Measurements from ENCODE around the gene C1orf116. TPM values are rescaled to one million over a fixed set of nuclear protein-coding genes. Genes with fewer than 3 reads are reported as not detected.

Gene C1orf116
- polyA plus RNA-seq, 3 donors: 19.8 to 31.7 (median 21.0) TPM

GRCh38 chr1:207067665-207068064, 35.1 kb upstream of the C1orf116 start:
- DNase-seq (ENCODE audit: extremely low read depth in 1 of 11, low read depth in 9 of 11, low spot score in 4 of 11): no peak

GRCh38 chr1:207067185-207067584, 34.6 kb upstream of the C1orf116 start:
- no peak for DNase-seq (ENCODE audit: extremely low read depth in 1 of 11, low read depth in 9 of 11, low spot score in 4 of 11)

GRCh38 chr1:207064561-207064960, 32.0 kb upstream of the C1orf116 start:
- DNase-seq (ENCODE audit: extremely low read depth in 1 of 11, low read depth in 9 of 11, low spot score in 4 of 11): no peak

- no peak for DNase-seq (ENCODE audit: extremely low read depth in 1 of 11, low read depth in 9 of 11, low spot score in 4 of 11)
Observed at GRCh38 chr1:207063014-207063413, 30.5 kb upstream of the C1orf116 start.

GRCh38 chr1:207062058-207062457, 29.5 kb upstream of the C1orf116 start:
- DNase-seq (ENCODE audit: extremely low read depth in 1 of 11, low read depth in 9 of 11, low spot score in 4 of 11): no peak

- DNase-seq (ENCODE audit: extremely low read depth in 1 of 11, low read depth in 9 of 11, low spot score in 4 of 11): no peak
Observed at GRCh38 chr1:207060596-207060995, 28.0 kb upstream of the C1orf116 start.

- no peak for DNase-seq (ENCODE audit: extremely low read depth in 1 of 11, low read depth in 9 of 11, low spot score in 4 of 11)
Observed at GRCh38 chr1:207059881-207060280, 27.3 kb upstream of the C1orf116 start.

- DNase-seq (ENCODE audit: extremely low read depth in 1 of 11, low read depth in 9 of 11, low spot score in 4 of 11): peak in 2 of 11 donors; percentile 25 to 40
Observed at GRCh38 chr1:207058878-207059867, 26.6 kb upstream of the C1orf116 start.

- DNase-seq (ENCODE audit: extremely low read depth in 1 of 11, low read depth in 9 of 11, low spot score in 4 of 11): no peak
Observed at GRCh38 chr1:207058252-207058651, 25.7 kb upstream of the C1orf116 start.

GRCh38 chr1:207056673-207057072, 24.1 kb upstream of the C1orf116 start:
- DNase-seq (ENCODE audit: extremely low read depth in 1 of 11, low read depth in 9 of 11, low spot score in 4 of 11): no peak

- no peak for DNase-seq (ENCODE audit: extremely low read depth in 1 of 11, low read depth in 9 of 11, low spot score in 4 of 11)
Observed at GRCh38 chr1:207055386-207056001, 22.9 kb upstream of the C1orf116 start.

GRCh38 chr1:207054491-207054890, 21.9 kb upstream of the C1orf116 start:
- DNase-seq (ENCODE audit: extremely low read depth in 1 of 11, low read depth in 9 of 11, low spot score in 4 of 11): no peak

GRCh38 chr1:207052911-207053769, 20.6 kb upstream of the C1orf116 start, which contains the start of gene PFKFB2:
TSS of gene PFKFB2 (plus strand) at chr1:207053275. CDS start at chr1:207054718, 1,443 bp downstream.
- DNase-seq (ENCODE audit: extremely low read depth in 1 of 11, low read depth in 9 of 11, low spot score in 4 of 11): peak; percentile 87 to 98 (median 94)

- no peak for DNase-seq (ENCODE audit: extremely low read depth in 1 of 11, low read depth in 9 of 11, low spot score in 4 of 11)
Observed at GRCh38 chr1:207051191-207051943, 18.8 kb upstream of the C1orf116 start, which contains the start of gene YOD1. TSS of gene YOD1 (minus strand) at chr1:207051208. CDS start at chr1:207051030, 178 bp downstream.

GRCh38 chr1:207050480-207051190, 18.1 kb upstream of the C1orf116 start:
- DNase-seq (ENCODE audit: extremely low read depth in 1 of 11, low read depth in 9 of 11, low spot score in 4 of 11): peak; percentile 78 to 94 (median 90)

- DNase-seq (ENCODE audit: extremely low read depth in 1 of 11, low read depth in 9 of 11, low spot score in 4 of 11): peak in 2 of 11 donors; percentile 55 to 61
Observed at GRCh38 chr1:207049974-207050391, 17.4 kb upstream of the C1orf116 start.

GRCh38 chr1:207049514-207049913, 17.0 kb upstream of the C1orf116 start:
- DNase-seq (ENCODE audit: extremely low read depth in 1 of 11, low read depth in 9 of 11, low spot score in 4 of 11): no peak

- no peak for DNase-seq (ENCODE audit: extremely low read depth in 1 of 11, low read depth in 9 of 11, low spot score in 4 of 11)
Observed at GRCh38 chr1:207049054-207049453, 16.5 kb upstream of the C1orf116 start.
